Left renal cortex interstitium (tissue), 4 donors: ENCODE measurements around the gene CD6. TPM values are rescaled to one million over a fixed set of nuclear protein-coding genes. Genes with fewer than 3 reads are reported as not detected.

ENCODE experiments used
- DNase-seq, 4 donors: peaks; one replicate each; pipeline ENCODE4 v3.0.0-alpha.2; 2013; ENCODE audit warnings: low read depth in 4 of 4, low spot score in 2 of 4, missing footprints in 1 of 4
- polyA plus RNA-seq, 4 donors: library from polyadenylated mRNA; unstranded; fragments of 120-200 nt; gene quantifications; one replicate each; pipeline ENCODE4 v1.2.1, GENCODE V29; 2013; ENCODE audit not compliant: insufficient read length in 4 of 4

CD6 gene
- polyA plus RNA-seq, 4 donors: 0.62 to 1.8 (median 1.4) TPM

DNA sequence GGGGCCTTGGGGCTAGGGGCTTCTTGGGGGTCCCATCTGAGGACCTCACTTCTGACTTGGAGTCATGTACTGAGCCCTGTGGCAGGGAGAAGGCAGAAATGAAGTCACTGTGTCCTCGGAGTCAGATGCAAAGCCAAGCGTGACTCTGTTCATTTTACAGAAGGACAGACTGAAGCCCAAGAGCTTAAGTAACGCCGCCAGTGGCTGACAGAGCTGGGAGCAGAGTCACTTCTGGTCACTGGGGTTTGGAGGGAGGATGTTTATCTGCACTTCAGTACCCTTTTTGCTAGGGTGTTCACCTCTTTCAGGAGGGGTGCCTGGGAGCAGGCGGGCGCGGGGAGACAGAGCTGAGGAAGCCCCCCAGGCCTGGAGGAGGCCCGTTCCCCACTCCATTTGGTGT lies 10.7 kb downstream of the CD6 start:
- DNase-seq: no peak

DNA sequence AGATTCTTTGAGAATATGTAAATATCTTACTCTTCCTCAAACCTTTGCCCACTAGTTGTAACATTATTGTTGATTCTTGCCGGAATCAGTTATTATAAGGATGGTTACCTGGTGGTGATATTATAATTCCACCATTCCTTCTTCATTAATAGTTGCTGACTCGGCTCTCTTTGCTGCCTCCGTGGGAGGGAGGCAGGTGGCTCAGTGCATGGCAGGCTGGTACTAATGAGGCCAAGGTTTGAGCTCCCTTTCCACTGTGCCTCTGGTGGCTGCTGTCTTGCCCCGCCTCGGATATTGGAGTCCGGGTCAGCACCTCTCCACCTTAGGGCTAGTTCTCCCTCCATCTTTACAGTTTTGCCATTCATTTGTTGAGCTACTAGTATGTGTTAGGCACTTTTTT lies 12.7 kb downstream of the CD6 start:
- no peak for DNase-seq

DNA sequence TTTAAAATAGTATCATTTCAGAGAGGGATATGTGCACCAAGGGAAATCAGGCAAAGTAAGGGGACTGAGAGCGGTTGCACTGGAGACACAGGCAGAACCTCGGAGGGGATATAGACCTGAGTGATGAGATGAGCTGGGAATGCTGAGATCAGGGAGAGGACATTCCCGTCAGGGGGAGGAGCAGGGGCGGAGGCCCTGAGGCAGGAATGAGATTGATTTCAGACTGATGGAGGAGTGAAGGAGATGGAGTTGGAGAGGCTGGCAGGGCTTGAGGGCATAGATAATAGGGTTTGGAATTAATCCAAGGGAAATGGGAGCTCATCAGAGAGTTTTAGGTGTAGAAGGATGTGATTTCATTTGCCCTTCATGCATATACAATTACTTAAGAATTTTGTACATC lies 13.2 kb downstream of the CD6 start:
- no peak for DNase-seq

DNA sequence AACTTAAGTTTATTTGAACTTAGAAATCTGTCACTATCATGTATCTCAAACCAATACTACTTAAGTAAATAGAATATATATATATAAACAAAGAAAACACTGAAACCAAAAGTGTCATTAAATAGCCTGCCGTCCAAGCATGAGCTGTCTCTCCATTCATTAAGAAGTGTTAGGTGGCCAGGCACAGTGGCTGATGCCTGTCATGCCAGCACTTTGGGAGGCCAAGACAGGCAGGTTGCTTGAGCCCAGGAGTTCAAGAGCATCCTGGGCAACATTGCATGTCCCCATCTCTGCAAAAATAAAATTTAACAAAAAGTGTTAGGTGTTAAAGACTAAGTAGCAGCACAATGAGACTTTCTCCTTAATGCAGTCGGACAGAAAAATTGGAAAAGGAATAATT lies 14.0 kb downstream of the CD6 start:
- DNase-seq: no peak

DNA sequence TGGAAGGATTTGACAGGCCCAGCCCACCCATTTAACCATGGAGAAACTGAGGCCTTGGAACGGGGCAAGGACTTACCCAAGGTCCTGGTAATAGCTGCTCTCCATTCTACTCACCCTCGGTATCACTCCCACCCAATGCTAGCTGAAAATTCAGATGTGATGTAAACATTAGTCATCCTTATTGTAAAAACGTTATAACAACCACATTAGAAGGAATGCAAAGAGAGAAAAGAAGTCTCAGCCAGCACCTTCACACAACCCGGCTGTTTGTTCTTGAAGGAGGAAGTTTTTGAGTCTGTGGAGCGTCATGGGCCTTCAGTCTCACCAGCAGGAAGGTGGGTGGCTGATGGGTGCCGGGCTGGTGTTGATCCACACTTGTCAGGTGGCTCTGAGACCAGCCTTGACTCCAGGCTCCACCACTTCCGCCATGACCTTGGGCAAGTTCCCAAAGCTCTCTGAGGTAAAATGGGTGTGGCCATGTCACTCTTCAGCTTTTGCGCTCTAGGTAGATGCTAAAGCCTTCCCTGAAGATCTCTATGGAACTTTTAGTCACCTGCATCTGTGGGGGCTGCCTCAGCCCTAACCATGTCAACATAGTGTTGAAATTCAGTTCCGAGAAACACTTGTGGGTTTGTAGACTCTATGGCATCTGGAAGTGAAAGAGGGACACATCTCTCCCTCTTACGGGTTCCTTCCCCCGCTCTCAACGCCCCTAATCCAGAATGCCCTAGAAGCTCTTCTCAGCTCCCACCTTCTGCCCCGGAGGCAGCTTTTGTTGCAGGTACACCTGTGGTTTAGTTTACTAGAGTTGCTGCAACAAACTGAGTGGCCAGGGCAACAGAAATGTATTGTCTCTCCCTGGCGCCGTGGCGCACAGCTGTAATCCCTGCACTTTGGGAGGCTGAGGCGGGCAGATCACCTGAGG lies 14.8 kb downstream of the CD6 start:
- no peak for DNase-seq

DNA sequence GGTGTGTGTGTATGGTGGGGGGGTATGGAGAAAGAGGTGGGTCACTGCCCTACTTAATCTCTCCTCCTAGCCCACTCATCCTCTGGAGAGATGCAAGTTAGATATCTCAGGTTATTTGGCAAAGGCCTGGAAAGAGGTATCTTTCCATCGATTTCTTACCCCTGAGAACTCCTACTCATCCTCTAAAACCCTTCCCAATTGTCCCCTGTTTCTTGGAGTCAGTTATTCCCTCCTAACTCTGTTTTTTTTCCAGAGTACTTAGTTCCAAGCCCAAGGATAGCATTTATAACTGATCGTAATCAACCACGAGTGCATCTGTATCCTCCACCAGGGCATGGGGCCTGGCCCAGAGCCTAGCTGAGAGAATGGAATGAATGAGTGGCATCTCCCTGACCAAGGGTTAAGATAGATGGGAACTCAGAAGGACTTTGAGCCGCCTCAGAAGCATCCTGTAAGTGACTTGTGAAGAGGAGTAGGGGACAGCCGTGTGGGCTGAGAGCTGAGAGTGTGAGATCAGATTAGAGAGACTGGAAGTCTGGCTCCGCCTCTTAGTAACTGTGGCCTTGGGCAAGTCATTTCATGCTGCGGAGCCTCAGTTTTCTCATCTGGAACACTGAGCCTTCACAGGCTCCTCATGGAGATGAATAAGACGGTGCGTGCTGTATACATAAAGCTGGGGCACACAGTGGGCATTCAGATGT lies 16.2 kb downstream of the CD6 start:
- no peak for DNase-seq

DNA sequence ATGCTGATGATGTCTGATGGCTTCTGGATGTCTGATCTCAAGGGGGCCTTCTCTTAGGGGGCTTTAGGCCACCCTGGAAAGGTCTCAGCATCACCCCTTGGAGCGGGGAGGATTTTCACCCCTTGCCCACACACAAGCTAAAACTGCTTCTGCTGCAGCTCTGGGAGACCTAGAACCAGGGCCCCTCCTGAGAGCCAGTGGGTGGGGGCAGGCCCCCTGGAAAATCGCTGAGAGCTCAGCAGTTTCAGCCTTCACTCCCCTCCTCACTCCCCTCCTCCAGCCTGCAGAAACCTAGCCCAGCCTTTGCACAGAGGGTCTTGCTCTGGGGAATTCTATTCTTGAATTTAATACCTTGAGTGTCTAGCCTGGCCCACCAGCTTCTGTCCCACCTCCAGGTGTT lies 17.2 kb downstream of the CD6 start:
- no peak for DNase-seq

DNA sequence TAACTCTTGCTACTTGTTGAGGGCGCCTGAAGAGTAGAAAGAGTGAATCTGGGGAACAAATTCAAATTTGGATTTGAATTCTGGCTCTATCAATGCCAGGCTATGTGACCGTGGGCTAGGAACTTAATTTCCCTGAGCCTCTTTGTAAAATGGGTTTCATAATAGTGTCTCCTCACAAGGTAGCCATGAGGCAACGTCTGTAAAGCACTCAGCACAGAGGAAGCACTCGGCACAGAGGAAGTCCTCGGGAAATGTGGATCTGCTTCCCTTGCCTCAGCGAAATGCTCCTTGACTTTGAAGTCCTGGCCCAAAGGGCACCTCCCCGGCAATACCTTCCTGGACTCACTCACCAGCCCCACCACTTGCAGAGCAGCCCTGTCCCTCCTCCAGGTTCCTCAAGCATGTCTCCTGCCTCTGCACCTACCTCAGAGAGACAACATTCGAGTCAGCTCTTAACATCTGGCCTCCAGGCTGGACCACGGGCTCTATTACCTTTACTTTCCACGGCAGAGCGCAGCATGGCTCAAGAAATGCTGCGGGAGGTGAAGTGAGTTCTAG lies 17.7 kb downstream of the CD6 start:
- no peak for DNase-seq

DNA sequence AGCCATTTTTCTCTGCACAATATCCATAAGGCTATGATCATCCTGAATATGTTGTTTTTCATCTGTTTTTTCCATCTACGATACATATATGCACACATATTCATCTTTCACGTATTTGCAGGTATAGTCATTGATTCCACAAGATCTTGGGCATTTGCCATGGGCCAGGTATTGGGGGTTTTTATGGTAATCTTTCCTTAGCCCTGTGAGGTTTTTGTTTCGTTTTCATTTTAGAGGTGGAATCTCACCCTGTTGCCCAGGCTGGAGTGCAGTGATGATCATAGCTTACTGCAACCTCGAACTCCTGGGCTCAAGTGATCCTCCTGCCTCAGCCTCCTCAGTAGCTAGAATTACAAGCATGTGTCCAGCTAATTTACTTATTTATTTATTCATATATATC lies 20.0 kb downstream of the CD6 start:
- no peak for DNase-seq

DNA sequence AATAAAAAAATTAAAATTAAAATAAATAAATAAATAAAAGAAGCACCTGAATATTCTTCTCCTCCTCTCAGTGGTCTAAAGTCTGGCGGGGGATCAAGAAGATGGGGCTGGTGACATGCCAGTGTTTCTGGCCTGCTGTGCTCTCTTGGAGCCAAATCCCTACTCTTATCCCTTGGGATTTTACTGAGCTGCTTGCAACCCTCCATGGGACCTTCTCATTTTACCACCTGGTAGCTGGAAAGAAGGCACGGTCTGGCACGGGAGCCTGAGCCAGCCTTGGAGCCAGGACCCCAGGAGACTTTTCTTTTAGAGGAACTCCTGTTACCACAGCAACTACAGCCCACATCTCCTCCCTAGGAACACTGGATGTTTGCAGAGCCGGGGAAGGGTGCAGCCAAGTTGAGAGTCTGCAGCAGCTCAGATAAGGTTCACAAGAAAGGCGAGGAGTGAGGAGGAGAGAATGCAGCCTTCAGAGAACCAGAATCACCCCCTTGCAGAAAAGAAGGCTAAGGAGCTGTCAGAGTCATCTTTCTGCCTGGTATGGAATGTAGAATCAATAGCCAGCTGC lies 21.4 kb downstream of the CD6 start:
- no peak for DNase-seq

DNA sequence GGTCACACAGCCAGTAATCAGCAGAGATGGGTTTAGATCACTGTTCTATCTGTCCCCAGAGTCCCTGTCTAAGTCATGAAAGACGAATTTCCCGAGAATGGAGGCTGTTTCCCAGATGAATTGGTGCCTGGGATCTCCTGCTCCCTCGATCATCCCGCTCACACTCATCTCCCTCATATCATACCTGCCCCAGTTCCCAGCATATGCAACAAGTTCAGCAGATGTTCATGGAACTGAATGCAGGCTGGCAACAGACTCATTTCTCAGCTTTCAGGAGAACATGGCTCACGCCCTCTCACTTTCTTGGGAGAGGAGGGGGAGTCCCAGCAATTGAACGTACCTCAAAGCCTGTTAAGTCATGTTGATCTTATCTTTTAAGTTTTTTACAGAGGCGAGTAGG lies 22.1 kb downstream of the CD6 start:
- no peak for DNase-seq

DNA sequence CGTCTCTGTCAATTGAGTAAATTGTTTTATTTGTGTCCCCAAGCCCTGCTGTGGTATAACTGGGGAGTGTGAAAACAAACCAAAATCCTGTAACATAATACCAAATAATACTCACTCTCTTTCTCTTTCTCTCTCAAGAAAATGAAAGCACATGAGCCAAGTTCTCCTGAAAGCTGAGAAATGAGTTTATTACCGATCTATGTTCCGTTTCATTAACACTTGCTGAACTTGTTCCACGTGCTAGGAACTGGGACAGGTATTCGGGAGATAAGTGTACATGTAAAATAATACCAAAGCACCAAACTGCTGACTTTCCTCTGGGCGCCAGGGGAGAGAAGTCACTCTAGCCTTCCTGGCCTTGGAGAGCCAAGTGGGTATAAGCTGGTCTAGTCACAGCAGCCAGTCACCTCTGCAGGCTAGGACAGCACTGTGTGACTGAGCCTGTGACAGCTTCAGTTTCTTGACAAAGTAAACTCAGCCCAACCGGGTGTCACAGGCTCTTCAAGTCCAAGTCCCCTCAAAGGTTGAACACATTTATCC lies 23.1 kb downstream of the CD6 start:
- no peak for DNase-seq

DNA sequence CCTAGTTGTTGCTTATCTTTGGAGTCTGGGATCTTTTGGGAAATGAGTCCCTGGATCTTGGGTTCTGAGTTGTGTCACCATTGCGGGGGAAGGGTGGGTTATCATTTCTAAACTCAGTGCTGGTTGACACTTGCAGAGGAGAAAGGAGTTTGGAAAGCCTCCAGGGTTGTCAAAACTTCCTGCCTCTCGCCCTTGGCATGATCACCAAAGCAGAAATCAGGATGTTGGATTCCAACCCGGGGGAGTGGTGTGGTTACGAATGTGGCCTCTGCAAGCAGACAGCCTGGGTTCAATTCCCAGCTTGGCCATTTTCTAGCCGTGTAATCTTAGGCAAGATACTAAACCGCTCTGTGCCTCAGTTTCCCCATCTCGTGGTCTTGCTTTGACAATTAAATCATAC lies 24.3 kb downstream of the CD6 start:
- DNase-seq: no peak

DNA sequence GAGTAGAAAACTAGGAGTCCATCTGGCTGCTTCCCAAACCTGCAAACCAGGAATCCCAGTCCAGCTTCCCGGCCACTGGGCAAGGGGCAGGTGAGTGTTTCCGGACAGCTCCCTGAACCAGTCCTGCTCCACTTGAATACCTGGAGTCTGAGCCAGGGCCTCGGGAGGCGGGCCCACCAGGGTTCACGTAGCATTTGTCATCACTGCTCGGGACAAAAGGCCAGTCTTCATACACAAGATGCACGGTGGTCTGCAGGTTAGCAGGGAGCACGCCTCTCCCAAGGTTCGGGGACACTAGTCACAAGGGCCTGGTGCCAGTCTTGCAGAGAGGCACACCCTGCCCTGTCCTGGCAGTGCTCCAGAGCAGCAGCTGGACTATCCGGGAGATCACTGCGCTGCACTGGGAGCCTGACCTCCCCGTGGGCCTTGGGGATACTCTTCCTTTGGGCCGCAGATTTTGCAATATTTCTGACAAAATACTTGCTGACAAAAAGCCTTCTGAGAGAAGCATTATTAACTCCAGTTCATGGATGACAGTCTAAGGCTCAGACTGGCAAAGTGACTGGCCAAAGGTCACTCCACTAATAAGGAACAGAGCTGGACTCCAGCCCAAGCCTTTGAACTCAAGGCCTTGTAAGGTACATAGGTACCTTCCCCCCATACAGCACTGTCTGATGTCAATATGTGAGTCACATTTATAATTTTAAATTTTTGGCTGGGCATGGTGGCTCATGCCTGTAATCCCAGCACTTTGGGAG lies 25.1 kb downstream of the CD6 start:
- DNase-seq: no peak

DNA sequence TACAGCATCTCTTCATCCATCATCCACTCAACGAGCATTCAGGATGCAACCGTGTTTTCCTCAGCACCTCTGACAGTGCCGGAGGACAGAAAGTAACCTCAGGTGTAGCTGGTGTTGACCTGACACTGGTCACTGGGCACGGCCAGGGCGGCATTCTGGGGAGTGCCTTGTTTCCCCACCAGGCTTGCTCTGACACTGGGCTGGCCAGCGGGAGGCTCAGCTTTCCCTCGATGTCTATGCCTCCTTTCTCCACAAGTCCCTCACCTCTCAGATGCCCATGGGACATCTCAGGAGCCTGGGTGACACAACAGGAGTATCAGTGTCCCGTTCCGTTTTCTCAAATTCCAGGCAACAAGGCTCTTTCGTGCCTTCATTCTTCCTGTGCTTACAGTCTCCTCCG lies 28.9 kb downstream of the CD6 start:
- DNase-seq: no peak

DNA sequence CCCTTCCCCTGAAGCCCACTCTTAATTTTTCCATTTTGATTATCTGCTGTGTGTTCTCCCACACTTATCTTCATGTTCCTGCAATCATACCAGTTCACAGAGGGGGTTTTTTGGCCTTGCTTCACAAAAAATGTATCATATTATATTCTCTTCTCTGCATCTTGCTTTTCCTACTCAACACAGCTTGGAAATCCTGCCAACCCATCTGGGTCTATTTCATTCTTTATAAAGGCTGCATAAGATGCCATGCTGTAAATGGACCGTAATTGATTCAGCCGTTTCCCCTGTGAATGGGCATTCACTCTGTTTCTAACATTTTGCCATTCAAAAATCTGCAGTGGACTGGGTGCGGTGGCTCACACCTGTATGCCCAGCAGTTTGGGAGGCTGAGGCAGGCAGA lies 30.5 kb downstream of the CD6 start:
- no peak for DNase-seq

DNA sequence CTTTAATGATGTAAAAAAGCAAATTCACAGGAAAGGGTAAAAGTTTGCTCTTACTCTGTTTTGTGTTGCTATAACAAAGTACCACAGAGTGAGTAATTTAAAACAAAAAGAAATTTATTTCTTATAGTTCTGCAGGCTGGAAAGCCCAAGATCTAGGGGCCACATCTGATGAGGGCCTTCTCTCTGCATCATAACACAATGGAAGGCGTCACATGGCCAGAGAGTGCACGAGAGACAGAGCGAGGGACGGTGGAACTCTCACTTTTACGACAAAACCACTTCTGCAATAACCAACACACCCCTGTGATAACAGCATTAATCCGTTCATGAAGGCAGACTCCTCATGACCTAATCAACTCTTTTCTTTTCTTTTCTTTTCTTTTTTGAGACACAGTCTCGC lies 31.1 kb downstream of the CD6 start:
- no peak for DNase-seq

DNA sequence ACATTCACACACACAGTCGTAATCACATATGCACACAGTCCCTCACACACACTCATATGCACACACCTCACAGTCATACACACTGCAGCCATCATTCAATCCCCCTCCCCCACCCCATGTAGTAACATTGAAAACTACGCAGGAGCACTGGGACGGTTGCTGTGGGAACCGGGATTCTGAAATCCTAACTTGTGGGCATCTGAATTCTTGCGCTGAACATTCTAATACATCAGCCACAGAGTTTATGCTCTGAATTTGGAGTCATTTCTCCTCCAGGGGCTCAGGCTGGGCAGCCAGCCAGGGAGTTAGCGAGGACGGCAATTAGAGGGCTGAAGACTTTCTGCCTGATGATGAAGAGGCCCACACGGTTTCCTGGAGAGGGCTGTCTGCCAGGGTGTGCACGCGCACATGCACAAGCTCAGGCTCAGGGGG lies 32.7 kb downstream of the CD6 start:
- DNase-seq: peak in 1 of 4 donors; percentile 33

DNA sequence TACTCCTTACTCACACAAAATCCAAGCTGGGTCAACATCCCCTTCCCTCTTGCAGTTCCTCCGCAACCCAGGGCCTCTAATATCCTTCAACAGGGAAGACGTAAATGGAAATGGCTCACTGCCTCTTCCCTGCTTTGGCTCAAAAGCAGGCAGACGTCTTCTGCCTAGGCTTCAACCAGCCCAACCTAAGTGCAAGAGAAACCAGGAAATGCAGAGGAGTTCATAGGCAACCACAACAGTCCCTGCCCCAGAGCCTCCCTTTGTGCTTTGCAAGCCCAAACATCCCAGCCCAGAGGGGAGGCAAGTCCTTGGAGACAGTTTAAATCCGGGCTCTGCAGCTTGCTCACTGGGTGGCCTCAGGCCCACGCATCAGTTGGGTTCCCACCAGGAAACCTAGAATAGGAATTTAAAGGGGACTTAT lies 33.3 kb downstream of the CD6 start:
- DNase-seq: no peak

DNA sequence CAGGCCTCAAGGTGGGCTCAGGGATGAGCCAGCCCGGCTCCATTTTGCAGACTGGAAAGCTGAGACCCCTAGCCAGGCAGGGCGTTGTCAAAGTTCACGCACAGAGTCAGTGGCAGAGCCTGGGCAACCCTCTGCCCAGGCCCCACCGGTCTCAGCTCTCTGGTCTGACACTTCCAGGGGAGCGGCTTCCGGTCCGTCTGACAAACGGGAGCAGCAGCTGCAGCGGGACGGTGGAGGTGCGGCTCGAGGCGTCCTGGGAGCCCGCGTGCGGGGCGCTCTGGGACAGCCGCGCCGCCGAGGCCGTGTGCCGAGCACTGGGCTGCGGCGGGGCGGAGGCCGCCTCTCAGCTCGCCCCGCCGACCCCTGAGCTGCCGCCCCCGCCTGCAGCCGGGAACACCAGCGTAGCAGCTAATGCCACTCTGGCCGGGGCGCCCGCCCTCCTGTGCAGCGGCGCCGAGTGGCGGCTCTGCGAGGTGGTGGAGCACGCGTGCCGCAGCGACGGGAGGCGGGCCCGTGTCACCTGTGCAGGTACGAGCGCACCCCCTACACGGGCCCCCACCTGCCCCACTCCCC lies 36.0 kb downstream of the CD6 start:
- DNase-seq: no peak
